ENCODE measurements around the gene SLC6A13.

The SLC6A13 gene

DNA sequence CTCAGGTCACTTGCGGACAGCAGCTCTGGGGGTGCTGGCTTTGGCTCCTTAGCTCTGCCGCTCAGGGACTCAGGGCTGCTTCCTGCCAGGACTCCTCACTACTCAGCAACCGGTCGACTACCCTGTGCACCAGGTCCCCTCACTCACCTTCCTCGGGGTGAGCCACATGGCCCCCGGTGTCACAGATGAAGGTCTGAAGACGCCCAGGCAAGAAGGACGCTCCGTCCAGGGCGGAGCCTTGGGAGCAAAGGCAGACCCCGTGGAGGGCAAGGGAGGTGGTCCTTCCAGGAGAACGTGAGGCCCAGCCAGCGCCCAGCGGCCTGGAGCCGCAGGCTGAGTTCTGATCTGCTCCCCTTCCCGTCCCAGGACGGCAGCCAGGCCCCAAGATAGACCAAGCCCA, 80.7 kb downstream of the SLC6A13 start:
- no peak for DNase-seq (ENCODE audit: low spot score)
- ChIA-PET CTCF (no interaction called here), POLR2A (ENCODE audit: low non-redundant PET) (no interaction called here)
- TF ChIP-seq, protein P1, sequence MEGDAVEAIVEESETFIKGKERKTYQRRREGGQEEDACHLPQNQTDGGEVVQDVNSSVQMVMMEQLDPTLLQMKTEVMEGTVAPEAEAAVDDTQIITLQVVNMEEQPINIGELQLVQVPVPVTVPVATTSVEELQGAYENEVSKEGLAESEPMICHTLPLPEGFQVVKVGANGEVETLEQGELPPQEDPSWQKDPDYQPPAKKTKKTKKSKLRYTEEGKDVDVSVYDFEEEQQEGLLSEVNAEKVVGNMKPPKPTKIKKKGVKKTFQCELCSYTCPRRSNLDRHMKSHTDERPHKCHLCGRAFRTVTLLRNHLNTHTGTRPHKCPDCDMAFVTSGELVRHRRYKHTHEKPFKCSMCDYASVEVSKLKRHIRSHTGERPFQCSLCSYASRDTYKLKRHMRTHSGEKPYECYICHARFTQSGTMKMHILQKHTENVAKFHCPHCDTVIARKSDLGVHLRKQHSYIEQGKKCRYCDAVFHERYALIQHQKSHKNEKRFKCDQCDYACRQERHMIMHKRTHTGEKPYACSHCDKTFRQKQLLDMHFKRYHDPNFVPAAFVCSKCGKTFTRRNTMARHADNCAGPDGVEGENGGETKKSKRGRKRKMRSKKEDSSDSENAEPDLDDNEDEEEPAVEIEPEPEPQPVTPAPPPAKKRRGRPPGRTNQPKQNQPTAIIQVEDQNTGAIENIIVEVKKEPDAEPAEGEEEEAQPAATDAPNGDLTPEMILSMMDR (conservative IDR thresholded peaks at IDR 0.05; ENCODE audit: low read depth): no peak
- H3K27ac ChIP-seq: no peak overlapping the region

DNA sequence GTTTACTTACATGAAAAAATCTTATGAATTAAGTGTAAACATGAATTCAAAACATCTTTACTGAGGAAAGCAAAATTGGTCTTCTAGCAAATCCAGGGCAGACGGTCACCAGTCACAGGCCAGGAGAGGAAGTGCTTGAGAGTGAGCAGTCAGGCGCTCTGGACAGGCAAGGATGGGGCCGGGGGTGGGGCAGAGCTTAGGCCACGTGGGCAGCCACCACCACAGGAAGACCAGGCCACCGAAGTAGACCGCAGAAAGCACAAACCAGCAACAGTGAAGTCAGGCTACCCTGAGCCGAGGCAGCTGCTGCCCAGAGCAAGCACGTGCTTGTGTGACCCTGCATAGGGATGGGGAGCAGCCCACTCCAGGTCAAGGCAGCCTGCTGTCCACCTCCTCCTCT, 82.2 kb downstream of the SLC6A13 start:
- CTCF ChIA-PET: no interaction called here
- H3K27ac ChIP-seq: no peak overlapping the region
- POLR2A ChIA-PET (ENCODE audit: low non-redundant PET): no interaction called here
- TF ChIP-seq, protein P1 (conservative IDR thresholded peaks at IDR 0.05; ENCODE audit: low read depth): no peak
- no peak for DNase-seq (ENCODE audit: low spot score)

DNA sequence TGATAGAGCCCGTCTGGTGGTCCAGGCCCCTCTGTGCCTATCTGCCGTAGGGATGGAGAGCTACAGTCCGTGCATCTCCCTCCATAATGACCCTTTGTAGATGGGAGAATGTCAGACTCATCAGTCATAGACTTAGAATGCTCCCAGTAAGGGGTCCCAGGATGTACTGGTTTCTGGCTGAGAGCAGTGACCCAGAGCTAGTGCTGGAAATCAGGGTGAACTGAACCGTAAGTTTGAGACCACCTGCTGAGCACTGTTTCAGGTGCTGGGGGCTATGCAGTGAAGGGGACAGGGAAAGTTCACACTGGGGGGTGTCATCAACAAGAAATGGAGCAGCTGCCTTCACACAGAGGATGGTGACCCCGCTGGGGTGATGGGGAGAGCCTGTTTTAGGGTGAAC, 82.8 kb downstream of the SLC6A13 start:
- TF ChIP-seq, protein P1 (conservative IDR thresholded peaks at IDR 0.05; ENCODE audit: low read depth): no peak
- POLR2A ChIA-PET (ENCODE audit: low non-redundant PET): no interaction called here
- no peak overlapping the region for H3K27ac ChIP-seq
- no peak for DNase-seq (ENCODE audit: low spot score)
- CTCF ChIA-PET: interaction anchor here (1.2 kb wide), 1 partner anchor 9 kb away, joined by 5 read pairs; no protein-coding TSS in a partner anchor

DNA sequence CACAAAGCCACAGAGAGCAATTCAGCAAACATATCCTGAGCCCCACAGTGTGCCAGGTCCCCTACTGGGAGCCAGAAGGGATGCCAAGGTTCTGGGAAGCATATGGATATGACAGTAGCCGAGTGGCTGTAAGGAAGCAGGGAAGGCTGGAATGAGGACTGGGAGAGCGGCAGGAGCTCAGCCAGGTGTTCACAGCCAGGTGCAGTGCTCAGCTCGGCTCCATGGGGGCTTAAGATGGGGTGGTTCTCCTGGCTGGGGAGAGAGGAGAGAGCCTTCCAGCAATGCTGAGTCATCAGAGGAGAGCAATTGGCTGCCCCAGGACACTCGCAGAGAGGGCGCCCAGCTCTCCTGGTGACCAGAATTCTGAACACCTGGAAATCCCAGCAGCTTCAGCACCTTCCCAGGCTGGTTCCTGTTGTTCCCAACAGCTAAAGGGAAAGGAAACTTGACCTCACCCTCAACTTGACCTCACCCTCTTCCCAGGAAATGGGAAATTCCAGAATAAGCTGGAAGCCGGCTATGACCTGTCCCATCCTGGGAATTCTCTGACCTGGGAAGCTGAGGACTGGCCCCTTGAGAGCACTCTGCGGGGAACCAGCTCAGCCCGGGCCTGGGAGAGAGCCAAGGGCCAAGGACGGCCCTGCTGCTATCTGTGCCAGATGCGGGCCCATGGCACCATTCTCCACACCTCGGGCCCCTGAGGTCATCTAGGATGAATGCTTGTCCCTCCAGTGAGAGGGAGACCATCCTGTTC, 83.3 kb downstream of the SLC6A13 start:
- POLR2A ChIA-PET (ENCODE audit: low non-redundant PET): no interaction called here

DNA sequence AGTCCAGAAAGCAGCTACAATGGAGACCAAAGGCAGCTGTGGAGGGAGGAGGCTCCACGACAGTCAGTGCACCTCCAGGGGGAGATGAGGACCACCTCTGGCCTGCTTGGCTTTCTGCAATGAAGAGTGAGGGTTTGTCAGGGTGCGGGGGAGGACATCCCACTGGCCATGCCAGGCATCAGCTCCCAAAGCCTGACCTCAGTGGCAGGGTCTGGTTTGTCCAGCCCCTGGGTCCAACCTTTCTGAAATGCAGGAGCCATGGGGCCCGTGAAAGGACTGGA, 83.9 kb downstream of the SLC6A13 start:
- H3K27ac ChIP-seq: no peak overlapping the region
- ChIA-PET POLR2A (ENCODE audit: low non-redundant PET) (no interaction called here), CTCF (interaction anchor here (1.2 kb wide), 1 partner anchor 10 kb away, joined by 5 read pairs; no protein-coding TSS in a partner anchor)
- TF ChIP-seq, protein P1 (conservative IDR thresholded peaks at IDR 0.05; ENCODE audit: low read depth): no peak
- DNase-seq (ENCODE audit: low spot score): no peak

More for the DNA sequence above, 83.3 kb downstream of the SLC6A13 start:
- CTCF ChIA-PET: interaction anchor here (1.2 kb wide), 1 partner anchor 9 kb away, joined by 5 read pairs; no protein-coding TSS in a partner anchor
- H3K27ac ChIP-seq: no peak overlapping the region
- DNase-seq (ENCODE audit: low spot score): no peak
- TF ChIP-seq, protein P1 (conservative IDR thresholded peaks at IDR 0.05; ENCODE audit: low read depth): no peak

DNA sequence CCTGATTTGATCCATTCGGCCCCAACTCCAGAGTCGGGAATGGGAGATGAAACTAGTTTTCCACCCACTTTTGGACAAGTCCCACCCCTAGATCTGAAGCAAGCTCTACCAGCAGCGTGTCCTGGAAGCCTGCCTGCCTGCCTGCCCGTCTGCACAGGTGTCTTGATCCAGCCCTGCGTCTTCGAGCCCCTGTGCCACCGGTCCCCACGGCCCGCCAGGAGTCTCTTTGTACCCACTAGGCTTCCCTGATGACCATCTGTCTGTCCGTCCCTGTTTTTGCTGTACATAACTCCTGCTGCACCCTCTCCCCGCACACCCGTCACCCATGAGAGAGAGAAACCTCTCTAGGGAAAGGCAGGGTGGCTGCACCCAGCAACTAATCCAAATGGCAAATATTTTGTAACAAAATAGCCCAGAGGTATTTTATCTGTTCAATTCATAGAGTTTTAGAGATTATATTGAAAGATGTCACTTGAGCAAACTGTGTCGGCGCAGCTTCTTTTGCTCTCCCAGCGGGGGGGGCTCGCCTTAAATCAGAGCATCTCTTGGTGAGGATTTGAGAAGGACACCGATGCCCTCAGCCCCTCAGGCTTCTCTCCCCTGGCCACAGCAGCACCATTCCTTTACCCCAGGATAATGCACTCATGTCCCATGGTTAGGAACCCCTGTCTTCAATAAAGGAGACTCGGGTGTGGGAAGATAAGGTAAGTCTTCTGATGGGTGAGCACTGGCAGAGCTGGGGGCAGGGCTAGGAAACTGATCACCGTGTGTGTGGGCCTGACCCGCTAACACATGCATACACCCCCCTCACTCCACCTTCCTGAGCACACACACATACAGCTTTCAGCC, 84.4 kb downstream of the SLC6A13 start:
- CTCF ChIA-PET: no interaction called here
- no peak for DNase-seq (ENCODE audit: low spot score)
- TF ChIP-seq, protein P1 (conservative IDR thresholded peaks at IDR 0.05; ENCODE audit: low read depth): no peak
- POLR2A ChIA-PET (ENCODE audit: low non-redundant PET): no interaction called here
- H3K27ac ChIP-seq: no peak overlapping the region
